PC-3 (cell line): ENCODE results near the gene IL4. TPM values are rescaled to one million over a fixed set of nuclear protein-coding genes. Genes with fewer than 3 reads are reported as not detected.

Source experiments
- ATAC-seq: fragments of 200-7000 bp; cut with Tn5 transposase; 2 replicates; pipeline ENCODE4 v1.9.1; 2020; ENCODE audit warnings: mild to moderate bottlenecking, moderate library complexity
- BruUV-seq: library from RNA; stranded (reverse); fragments of 400-500 nt; replicated peaks from 2 replicates; lab custom pipeline; 2021; lab: Mats Ljungman, UMichigan
- CTCF ChIA-PET: fragments of 300-600 bp; sonication (Branson Sonifier 250); formaldehyde crosslinking; loops from one replicate; lab custom pipeline; 2022; ENCODE audit warnings: antibody characterized with exemption; lab: Charles Lee
- POLR2A ChIA-PET: fragments of 300-600 bp; sonication (Branson Sonifier 250); formaldehyde crosslinking; loops from one replicate; lab custom pipeline; 2022; ENCODE audit warnings: antibody characterized with exemption; ENCODE audit not compliant: unreplicated experiment; lab: Charles Lee
- DNase-seq: peaks from one replicate; pipeline ENCODE4 v3.0.0-alpha.2; 2015
- H2AFZ ChIP-seq: fragments of 300-600 bp; sonication (generic); 2 replicates; pipeline ENCODE4 v1.6.0; 2016; ENCODE audit warnings: antibody characterized with exemption, low read length
- H3F3A ChIP-seq: fragments of 300-600 bp; sonication (generic); one replicate; pipeline ENCODE4 v1.6.0; 2017; ENCODE audit warnings: antibody characterized with exemption, low read length, control low read depth, mild to moderate bottlenecking; ENCODE audit not compliant: unreplicated experiment
- H3K27ac ChIP-seq: fragments of 300-600 bp; sonication (generic); 2 replicates; pipeline ENCODE4 v1.5.1; 2016; ENCODE audit warnings: mild to moderate bottlenecking, low read length
- H3K27me3 ChIP-seq: fragments of 300-600 bp; sonication (generic); 2 replicates; pipeline ENCODE4 v1.6.1; 2016; ENCODE audit warnings: low read length, mixed read lengths
- H3K36me3 ChIP-seq: fragments of 300-600 bp; sonication (generic); 2 replicates; pipeline ENCODE4 v1.6.1; 2016; ENCODE audit warnings: low read depth, mixed run types, low read length, mixed read lengths
- H3K4me1 ChIP-seq: fragments of 300-600 bp; sonication (generic); 2 replicates; pipeline ENCODE4 v1.5.1; 2016; ENCODE audit warnings: low read length; ENCODE audit not compliant: insufficient read depth
- H3K4me2 ChIP-seq: fragments of 300-600 bp; sonication (generic); 2 replicates; pipeline ENCODE4 v1.6.0; 2016; ENCODE audit warnings: low read length
- H3K4me3 ChIP-seq: fragments of 300-600 bp; sonication (generic); 2 replicates; pipeline ENCODE4 v1.5.1; 2016; ENCODE audit warnings: mild to moderate bottlenecking, low read length, mixed read lengths
- H3K79me2 ChIP-seq: fragments of 300-600 bp; sonication (generic); 2 replicates; pipeline ENCODE4 v1.6.1; 2017; ENCODE audit warnings: low read length, mixed read lengths
- H3K9ac ChIP-seq: fragments of 300-600 bp; sonication (generic); 2 replicates; pipeline ENCODE4 v1.6.0; 2016; ENCODE audit warnings: mild to moderate bottlenecking, low read length
- H3K9me2 ChIP-seq: fragments of 300-600 bp; sonication (generic); replicated peaks from 2 replicates; pipeline ENCODE4 v1.6.1; 2016; ENCODE audit warnings: mixed run types, low read length, mixed read lengths
- H3K9me3 ChIP-seq: fragments of 300-600 bp; sonication (generic); 2 replicates; pipeline ENCODE4 v1.6.1; 2016; ENCODE audit warnings: low read length, mixed read lengths
- H4K20me1 ChIP-seq: fragments of 300-600 bp; sonication (generic); 2 replicates; pipeline ENCODE4 v1.6.1; 2016; ENCODE audit warnings: low read length, mixed read lengths
- EZH2 ChIP-seq: fragments of 300-600 bp; sonication (generic); IDR thresholded peaks from one replicate; pipeline ENCODE4 v1.6.1; 2017; ENCODE audit warnings: antibody characterized with exemption, mild to moderate bottlenecking, low read length; ENCODE audit not compliant: unreplicated experiment
- EZH2phosphoT487 ChIP-seq: fragments of 300-600 bp; sonication (generic); IDR thresholded peaks from 2 replicates; pipeline ENCODE4 v1.6.1; 2018; ENCODE audit warnings: mild to moderate bottlenecking, antibody characterized with exemption, low read length, borderline replicate concordance
- intact Hi-C: fragments of 100-400 bp; cut with micrococcal nuclease; formaldehyde crosslinking; loops from 2 replicates; pipeline ENCODE4 v1.9.0; 2023
- total RNA-seq: library from RNA; depleted of rRNA; stranded (reverse); fragments of >200 nt; gene quantifications from 2 replicates; pipeline ENCODE4 v1.2.3, GENCODE V29; 2014
- TF ChIP-seq, protein P1 (sequence below): fragments of 300-600 bp; sonication (generic); conservative IDR thresholded peaks from 2 replicates; pipeline ENCODE4 v1.5.1; 2017; ENCODE audit warnings: antibody characterized with exemption, low read depth, mild to moderate bottlenecking, low read length

IL4 gene
- total RNA-seq, 1 experiment from 2014 or later: not detected

DNA sequence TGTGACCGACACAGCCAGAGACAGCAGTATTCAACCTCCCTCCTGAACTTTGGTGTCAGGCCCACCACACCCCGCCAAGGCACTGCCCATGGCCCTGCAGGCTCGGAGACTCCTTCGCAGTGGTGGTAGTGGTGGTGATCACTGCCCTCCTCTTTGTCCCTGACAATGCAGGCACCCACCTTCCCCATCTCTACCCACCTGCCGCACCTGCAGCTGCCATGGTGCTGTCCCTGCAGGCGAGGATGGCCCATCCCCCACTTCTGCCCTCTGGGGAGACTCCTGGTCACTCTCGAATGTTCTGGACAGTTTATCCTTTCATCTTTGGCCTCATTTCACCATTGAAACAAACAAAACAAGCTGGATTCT, 4.4 kb upstream of the IL4 start:
- Histone ChIP-seq H3K27me3 (no peaks in the 10 kb centered on the region), H3K9me3 (no peaks in the 10 kb centered on the region), H4K20me1 (no peaks in the 10 kb centered on the region), H3K4me3 (no peak overlapping the region), H3F3A (no peaks in the 10 kb centered on the region), H2AFZ (no peak overlapping the region), H3K36me3 (no peaks in the 10 kb centered on the region), H3K9me2 (no peaks in the 10 kb centered on the region), H3K4me2 (no peak overlapping the region), H3K27ac (no peak overlapping the region), H3K79me2 (no peaks in the 10 kb centered on the region), H3K4me1 (peaks cover 8% of the 10 kb centered on the region), H3K9ac (no peak overlapping the region)
- POLR2A ChIA-PET: no interaction called here
- DNase-seq (no peak), ATAC-seq (no peak)
- intact Hi-C loops: no loop called here
- CTCF ChIA-PET: no interaction called here
- no peak for TF ChIP-seq EZH2
- TF ChIP-seq EZH2phosphoT487: no peak
- no TSS peak for BruUV-seq

DNA sequence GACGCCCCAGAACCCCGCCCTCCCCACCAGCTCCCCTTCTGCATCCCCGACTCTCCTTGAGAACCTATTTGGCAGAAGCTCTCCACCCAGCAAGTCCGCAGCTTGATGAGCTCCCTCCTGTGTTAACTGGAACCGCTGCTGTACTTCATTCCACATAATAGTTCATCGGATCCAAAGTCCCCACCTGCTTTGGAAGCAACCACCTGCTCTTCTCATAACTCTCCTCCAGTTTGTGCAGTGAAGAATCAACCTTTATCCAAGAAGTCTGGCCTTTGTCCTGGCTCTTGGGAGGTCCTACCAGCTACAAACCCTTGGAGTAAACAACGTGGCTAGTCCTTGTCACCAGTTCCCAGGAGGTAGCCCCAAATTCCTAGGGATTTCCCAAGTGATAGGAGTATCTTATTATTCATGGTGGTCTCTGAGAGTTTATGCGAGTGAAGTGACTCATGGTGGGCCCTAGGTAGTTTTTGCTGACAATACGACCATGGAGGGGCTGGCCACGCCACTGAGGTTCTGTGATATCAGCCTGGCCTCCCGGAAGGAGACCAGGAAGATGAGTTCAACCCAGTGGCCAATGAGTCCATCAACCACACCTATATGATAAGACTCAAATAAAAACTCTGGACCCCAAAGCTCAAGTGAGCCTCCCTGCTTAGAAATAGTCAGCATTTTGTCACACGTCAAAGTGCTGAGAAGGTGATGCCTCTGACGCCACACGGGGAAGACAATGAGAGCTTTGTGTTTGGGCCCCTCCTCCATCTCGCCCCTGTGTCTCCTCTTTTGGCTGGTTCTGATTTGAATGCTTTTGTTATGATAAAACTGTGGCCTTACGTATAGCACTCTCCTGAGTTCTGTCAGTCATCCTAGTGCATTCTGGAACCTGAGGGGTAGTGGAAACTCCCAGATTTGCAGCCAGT, 3.6 kb upstream of the IL4 start:
- no peaks in the 10 kb centered on the region for H3K79me2 ChIP-seq
- peaks cover 15% of the 10 kb centered on the region for H3K4me1 ChIP-seq
- intact Hi-C loops: no loop called here
- ATAC-seq (no peak), DNase-seq (no peak)
- POLR2A ChIA-PET: no interaction called here
- H3K4me2 ChIP-seq: no peak overlapping the region
- H3K36me3 ChIP-seq: no peaks in the 10 kb centered on the region
- no peak overlapping the region for H3K27ac ChIP-seq
- no peaks in the 10 kb centered on the region for H3K27me3 ChIP-seq
- CTCF ChIA-PET: no interaction called here
- no peaks in the 10 kb centered on the region for H4K20me1 ChIP-seq
- H3F3A ChIP-seq: no peaks in the 10 kb centered on the region
- H3K9me2 ChIP-seq: no peaks in the 10 kb centered on the region
- H3K9me3 ChIP-seq: no peaks in the 10 kb centered on the region
- no peak for TF ChIP-seq EZH2phosphoT487
- no peak for TF ChIP-seq EZH2
- TF ChIP-seq, protein P1, sequence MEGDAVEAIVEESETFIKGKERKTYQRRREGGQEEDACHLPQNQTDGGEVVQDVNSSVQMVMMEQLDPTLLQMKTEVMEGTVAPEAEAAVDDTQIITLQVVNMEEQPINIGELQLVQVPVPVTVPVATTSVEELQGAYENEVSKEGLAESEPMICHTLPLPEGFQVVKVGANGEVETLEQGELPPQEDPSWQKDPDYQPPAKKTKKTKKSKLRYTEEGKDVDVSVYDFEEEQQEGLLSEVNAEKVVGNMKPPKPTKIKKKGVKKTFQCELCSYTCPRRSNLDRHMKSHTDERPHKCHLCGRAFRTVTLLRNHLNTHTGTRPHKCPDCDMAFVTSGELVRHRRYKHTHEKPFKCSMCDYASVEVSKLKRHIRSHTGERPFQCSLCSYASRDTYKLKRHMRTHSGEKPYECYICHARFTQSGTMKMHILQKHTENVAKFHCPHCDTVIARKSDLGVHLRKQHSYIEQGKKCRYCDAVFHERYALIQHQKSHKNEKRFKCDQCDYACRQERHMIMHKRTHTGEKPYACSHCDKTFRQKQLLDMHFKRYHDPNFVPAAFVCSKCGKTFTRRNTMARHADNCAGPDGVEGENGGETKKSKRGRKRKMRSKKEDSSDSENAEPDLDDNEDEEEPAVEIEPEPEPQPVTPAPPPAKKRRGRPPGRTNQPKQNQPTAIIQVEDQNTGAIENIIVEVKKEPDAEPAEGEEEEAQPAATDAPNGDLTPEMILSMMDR: no peak
- BruUV-seq: no TSS peak
- H3K9ac ChIP-seq: no peak overlapping the region
- H2AFZ ChIP-seq: no peak overlapping the region
- no peak overlapping the region for H3K4me3 ChIP-seq

- H3K9ac ChIP-seq: no peak overlapping the region
- ATAC-seq (no peak), DNase-seq (no peak)
- ChIA-PET CTCF (no interaction called here), POLR2A (no interaction called here)
- peaks cover 21% of the 10 kb centered on the region for H3K4me1 ChIP-seq
- no peaks in the 10 kb centered on the region for H3K9me2 ChIP-seq
- intact Hi-C loops: no loop called here
- H3K9me3 ChIP-seq: no peaks in the 10 kb centered on the region
- no peak overlapping the region for H3K27ac ChIP-seq
- no peak for TF ChIP-seq EZH2
- TF ChIP-seq, protein P1: no peak
- TF ChIP-seq EZH2phosphoT487: no peak
- H3K4me3 ChIP-seq: no peak overlapping the region
- H3K27me3 ChIP-seq: no peaks in the 10 kb centered on the region
- no peaks in the 10 kb centered on the region for H4K20me1 ChIP-seq
- no peaks in the 10 kb centered on the region for H3K36me3 ChIP-seq
- no TSS peak for BruUV-seq
- H2AFZ ChIP-seq: no peak overlapping the region
- no peaks in the 10 kb centered on the region for H3K79me2 ChIP-seq
- no peak overlapping the region for H3K4me2 ChIP-seq
- H3F3A ChIP-seq: no peaks in the 10 kb centered on the region
These were observed 2.8 kb upstream of the IL4 start for GRCh38 chr5:132671000-132671399.
